Mesendoderm (in vitro differentiated cells): ENCODE results near the gene TBC1D21.

ENCODE experiments used
- DNase-seq: peaks from one replicate; pipeline ENCODE4 v3.0.0; 2013
- H2AK5ac ChIP-seq: 2 replicates; pipeline ENCODE4 v1.6.1; 2013; ENCODE audit warnings: low read length, inconsistent platforms
- H2BK120ac ChIP-seq: 2 replicates; pipeline ENCODE4 v1.6.1; 2013; ENCODE audit warnings: low read depth, mild to moderate bottlenecking, low read length, moderate library complexity, mixed read lengths
- H2BK15ac ChIP-seq: replicated peaks from 2 replicates; pipeline ENCODE4 v1.6.1; 2013; ENCODE audit warnings: low read depth, mild to moderate bottlenecking, moderate library complexity
- H2BK5ac ChIP-seq: 2 replicates; pipeline ENCODE4 v1.6.1; 2013; ENCODE audit warnings: low read length, inconsistent platforms
- H3K18ac ChIP-seq: 2 replicates; pipeline ENCODE4 v1.6.1; 2013; ENCODE audit warnings: mild to moderate bottlenecking, low read length, mixed read lengths
- H3K23ac ChIP-seq: one replicate; pipeline ENCODE4 v1.6.1; 2013; ENCODE audit warnings: low read length
- H3K27ac ChIP-seq: 2 replicates; pipeline ENCODE4 v1.5.1; 2013; ENCODE audit warnings: low read depth, mild to moderate bottlenecking, inconsistent platforms, low read length, moderate library complexity
- H3K27me3 ChIP-seq: 2 replicates; pipeline ENCODE4 v1.6.1; 2013; ENCODE audit warnings: low read length, control low read depth, mild to moderate bottlenecking, inconsistent platforms; ENCODE audit not compliant: insufficient read depth, poor library complexity
- H3K36me3 ChIP-seq: 2 replicates; pipeline ENCODE4 v1.6.1; 2013; ENCODE audit warnings: low read length, inconsistent platforms; ENCODE audit not compliant: control insufficient read depth, insufficient read depth
- H3K4ac ChIP-seq: one replicate; pipeline ENCODE4 v1.6.1; 2013; ENCODE audit warnings: low read depth, mild to moderate bottlenecking, low read length, moderate library complexity
- H3K4me1 ChIP-seq: 2 replicates; pipeline ENCODE4 v1.6.1; 2013; ENCODE audit warnings: low read depth, low read length, inconsistent platforms; ENCODE audit not compliant: control insufficient read depth
- H3K4me2 ChIP-seq: 2 replicates; pipeline ENCODE4 v1.6.1; 2013; ENCODE audit warnings: low read length
- H3K4me3 ChIP-seq: 2 replicates; pipeline ENCODE4 v1.5.1; 2013; ENCODE audit warnings: mild to moderate bottlenecking, low read length
- H3K56ac ChIP-seq: one replicate; pipeline ENCODE4 v1.6.1; 2013; ENCODE audit warnings: low read length
- H3K79me1 ChIP-seq: 2 replicates; pipeline ENCODE4 v1.6.1; 2013; ENCODE audit warnings: low read length, inconsistent platforms
- H3K79me2 ChIP-seq: 2 replicates; pipeline ENCODE4 v1.6.1; 2013; ENCODE audit warnings: mild to moderate bottlenecking, low read length; ENCODE audit not compliant: control insufficient read depth, insufficient read depth
- H3K9ac ChIP-seq: 2 replicates; pipeline ENCODE4 v1.6.1; 2013; ENCODE audit warnings: low read length, inconsistent platforms
- H4K5ac ChIP-seq: one replicate; pipeline ENCODE4 v1.6.1; 2013; ENCODE audit warnings: low read length
- H4K8ac ChIP-seq: one replicate; pipeline ENCODE4 v1.6.1; 2013; ENCODE audit warnings: low read depth, mild to moderate bottlenecking, control low read depth, low read length, moderate library complexity
- WGBS: extraction: QIAGEN DNeasy Blood & Tissue Kit; methylation state at CpG from one replicate; pipeline ENCODE4 v1.1.7; 2013; ENCODE audit warnings: low lambda C conversion rate, missing lambda C conversion rate; ENCODE audit not compliant: insufficient coverage; ENCODE audit errors: extremely low coverage; 5-methylcytosine and 5-hydroxymethylcytosine counted together

The TBC1D21 gene

GRCh38 chr15:73865904-73866303, 7.5 kb upstream of the TBC1D21 start:
- Histone ChIP-seq H2BK5ac (no peak overlapping the region), H3K27me3 (no peaks in the 10 kb centered on the region), H3K56ac (no peak overlapping the region), H3K4me3 (no peak overlapping the region), H3K79me1 (no peaks in the 10 kb centered on the region), H3K18ac (no peak overlapping the region), H4K8ac (no peak overlapping the region), H3K4me2 (no peak overlapping the region), H2AK5ac (no peak overlapping the region), H2BK15ac (no peak overlapping the region), H3K36me3 (no peaks in the 10 kb centered on the region), H3K4me1 (no peaks in the 10 kb centered on the region), H4K5ac (no peak overlapping the region), H2BK120ac (no peak overlapping the region), H3K4ac (no peak overlapping the region), H3K23ac (no peak overlapping the region), H3K27ac (no peak overlapping the region), H3K79me2 (no peaks in the 10 kb centered on the region), H3K9ac (no peak overlapping the region)
- DNase-seq = no peak
- no CpG with 5 or more reads among the region's 6 CpGs for WGBS

GRCh38 chr15:73866481-73866880, 6.9 kb upstream of the TBC1D21 start:
- no peaks in the 10 kb centered on the region for H3K79me1 ChIP-seq
- H4K8ac ChIP-seq = no peak overlapping the region

GRCh38 chr15:73866881-73867410, 6.4 kb upstream of the TBC1D21 start:
- Histone ChIP-seq H3K4me3 (no peak overlapping the region), H3K4me2 (no peak overlapping the region), H2BK120ac (no peak overlapping the region), H2AK5ac (no peak overlapping the region), H3K79me1 (no peaks in the 10 kb centered on the region), H3K27ac (no peak overlapping the region), H3K36me3 (no peaks in the 10 kb centered on the region), H3K9ac (no peak overlapping the region), H2BK5ac (no peak overlapping the region), H3K56ac (no peak overlapping the region), H3K23ac (no peak overlapping the region), H4K8ac (no peak overlapping the region), H3K4me1 (no peaks in the 10 kb centered on the region), H3K27me3 (no peaks in the 10 kb centered on the region), H3K18ac (no peak overlapping the region), H4K5ac (no peak overlapping the region), H2BK15ac (no peak overlapping the region), H3K79me2 (no peaks in the 10 kb centered on the region), H3K4ac (no peak overlapping the region)
- no CpG with 5 or more reads among the region's 6 CpGs for WGBS
- DNase-seq = peak; percentile 72

More at GRCh38 chr15:73866481-73866880, 6.9 kb upstream of the TBC1D21 start:
- Histone ChIP-seq H2BK120ac (no peak overlapping the region), H3K56ac (no peak overlapping the region), H3K4ac (no peak overlapping the region), H3K79me2 (no peaks in the 10 kb centered on the region), H3K9ac (no peak overlapping the region), H2AK5ac (no peak overlapping the region), H3K4me3 (no peak overlapping the region), H3K18ac (no peak overlapping the region), H4K5ac (no peak overlapping the region), H2BK15ac (no peak overlapping the region), H2BK5ac (no peak overlapping the region), H3K36me3 (no peaks in the 10 kb centered on the region), H3K23ac (no peak overlapping the region), H3K4me2 (no peak overlapping the region), H3K27ac (no peak overlapping the region), H3K4me1 (no peaks in the 10 kb centered on the region), H3K27me3 (no peaks in the 10 kb centered on the region)
- DNase-seq = no peak
- WGBS = no CpG with 5 or more reads among the region's 2 CpGs

- DNase-seq = no peak
- Histone ChIP-seq H4K5ac (no peak overlapping the region), H3K79me1 (no peaks in the 10 kb centered on the region), H3K79me2 (no peaks in the 10 kb centered on the region), H3K4ac (no peak overlapping the region), H3K27ac (no peak overlapping the region), H3K4me1 (no peaks in the 10 kb centered on the region), H2BK5ac (no peak overlapping the region), H3K36me3 (no peaks in the 10 kb centered on the region), H2BK120ac (no peak overlapping the region), H3K18ac (no peak overlapping the region), H3K56ac (no peak overlapping the region), H3K9ac (no peak overlapping the region), H3K27me3 (no peaks in the 10 kb centered on the region), H3K4me3 (no peak overlapping the region), H2BK15ac (no peak overlapping the region), H3K23ac (no peak overlapping the region), H2AK5ac (no peak overlapping the region), H3K4me2 (no peak overlapping the region), H4K8ac (no peak overlapping the region)
- no CpG with 5 or more reads among the region's 3 CpGs for WGBS
Observed at GRCh38 chr15:73867426-73867825, 5.9 kb upstream of the TBC1D21 start.

GRCh38 chr15:73867956-73868355, 5.4 kb upstream of the TBC1D21 start:
- no peak overlapping the region for H3K27ac ChIP-seq
- H2BK5ac ChIP-seq = no peak overlapping the region
- no peak overlapping the region for H2BK15ac ChIP-seq
- no peak overlapping the region for H3K4me3 ChIP-seq
- no peak overlapping the region for H4K8ac ChIP-seq
- no peak overlapping the region for H3K56ac ChIP-seq
- H3K27me3 ChIP-seq = no peaks in the 10 kb centered on the region
- no peak overlapping the region for H3K4ac ChIP-seq
- no peaks in the 10 kb centered on the region for H3K4me1 ChIP-seq
- no peak for DNase-seq
- no peak overlapping the region for H3K9ac ChIP-seq
- WGBS = no CpG with 5 or more reads among the region's 2 CpGs
- H4K5ac ChIP-seq = no peak overlapping the region
- no peak overlapping the region for H3K18ac ChIP-seq
- H3K4me2 ChIP-seq = no peak overlapping the region
- H2AK5ac ChIP-seq = no peak overlapping the region
- H3K79me1 ChIP-seq = no peaks in the 10 kb centered on the region
- no peak overlapping the region for H3K23ac ChIP-seq
- no peaks in the 10 kb centered on the region for H3K36me3 ChIP-seq
- H2BK120ac ChIP-seq = no peak overlapping the region
- no peaks in the 10 kb centered on the region for H3K79me2 ChIP-seq
